Stimulated activated naive CD8-positive, alpha-beta T cell treated with anti-CD3 and anti-CD28 coated beads, Interleukin-15, Interleukin-2, amounts not matched to agents 100 ng/mL and 50 ng/mL, for 24 hours (primary cell): Measurements from ENCODE around the gene SRCAP.

Experiments
- H3K27ac Mint-ChIP-seq: one replicate; pipeline ENCODE4 v1.8.0; 2021; ENCODE audit warnings: mild to moderate bottlenecking, mixed read lengths
- H3K27me3 Mint-ChIP-seq: one replicate; pipeline ENCODE4 v1.8.0; 2021; ENCODE audit warnings: mixed read lengths
- H3K36me3 Mint-ChIP-seq: one replicate; pipeline ENCODE4 v1.8.0; 2021; ENCODE audit warnings: low read depth, mixed read lengths
- H3K4me1 Mint-ChIP-seq: one replicate; pipeline ENCODE4 v1.8.0; 2021; ENCODE audit warnings: low read depth, mixed read lengths
- H3K4me3 Mint-ChIP-seq: one replicate; pipeline ENCODE4 v1.8.0; 2021; ENCODE audit warnings: mild to moderate bottlenecking, mixed read lengths
- H3K9me3 Mint-ChIP-seq: one replicate; pipeline ENCODE4 v1.8.0; 2021; ENCODE audit warnings: mixed read lengths

The SRCAP gene

DNA sequence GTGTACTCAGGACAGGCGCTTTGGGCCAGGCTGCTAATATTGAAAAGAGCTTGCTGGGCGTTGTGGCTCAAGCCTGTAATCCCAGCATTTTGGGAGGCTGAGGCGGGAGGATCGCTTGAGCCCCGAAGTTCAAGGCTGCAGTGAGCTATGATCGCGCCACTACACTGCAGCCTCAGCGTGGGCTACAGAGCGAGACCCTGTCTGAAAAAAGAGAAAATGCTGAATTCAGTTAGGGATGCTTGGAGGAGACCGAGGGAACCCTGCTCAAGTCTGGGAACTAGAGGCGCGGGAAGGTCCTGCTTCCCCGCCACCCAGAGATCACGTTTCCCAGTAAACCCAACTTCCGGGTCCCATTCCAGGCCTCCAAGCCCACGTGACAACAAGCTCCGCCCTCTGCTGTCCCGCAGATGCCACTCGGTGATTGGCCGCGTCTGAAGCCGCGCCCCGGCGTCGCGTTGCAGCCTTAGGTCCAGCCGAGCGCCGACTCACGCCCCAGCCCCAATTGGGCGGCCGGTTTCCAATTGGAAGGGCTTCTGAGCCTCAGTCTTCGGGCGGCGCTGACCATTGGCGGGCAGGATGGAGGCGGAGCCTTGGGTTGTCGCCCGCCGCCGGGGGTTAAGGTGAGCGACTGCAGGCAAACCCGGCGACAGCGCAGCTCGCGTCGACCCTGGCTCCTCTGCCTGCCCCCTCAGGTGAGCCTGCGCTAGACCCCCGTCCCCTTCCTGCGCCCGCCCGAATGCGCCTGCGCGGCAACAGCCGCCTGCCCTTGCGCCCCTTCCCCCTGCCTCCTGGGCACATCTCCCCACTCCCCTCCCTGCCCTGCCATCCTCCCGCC lies 49.0 kb downstream of the SRCAP start, which contains the start of gene PHKG2:
Gene PHKG2 (plus strand): TSS at position 627 of the 835 bp plus-strand sequence. CDS start 396 bp downstream, outside the sequence.
- peaks cover 31% of the 10 kb centered on the region for H3K36me3 Mint-ChIP-seq
- no peaks in the 10 kb centered on the region for H3K9me3 Mint-ChIP-seq
- peak within 1 kb of the TSS; percentile 90 for H3K4me3 Mint-ChIP-seq
- H3K27ac Mint-ChIP-seq: peak within 1 kb of the TSS; percentile 93
- no peaks in the 10 kb centered on the region for H3K27me3 Mint-ChIP-seq
- H3K4me1 Mint-ChIP-seq: peaks cover 23% of the 10 kb centered on the region

DNA sequence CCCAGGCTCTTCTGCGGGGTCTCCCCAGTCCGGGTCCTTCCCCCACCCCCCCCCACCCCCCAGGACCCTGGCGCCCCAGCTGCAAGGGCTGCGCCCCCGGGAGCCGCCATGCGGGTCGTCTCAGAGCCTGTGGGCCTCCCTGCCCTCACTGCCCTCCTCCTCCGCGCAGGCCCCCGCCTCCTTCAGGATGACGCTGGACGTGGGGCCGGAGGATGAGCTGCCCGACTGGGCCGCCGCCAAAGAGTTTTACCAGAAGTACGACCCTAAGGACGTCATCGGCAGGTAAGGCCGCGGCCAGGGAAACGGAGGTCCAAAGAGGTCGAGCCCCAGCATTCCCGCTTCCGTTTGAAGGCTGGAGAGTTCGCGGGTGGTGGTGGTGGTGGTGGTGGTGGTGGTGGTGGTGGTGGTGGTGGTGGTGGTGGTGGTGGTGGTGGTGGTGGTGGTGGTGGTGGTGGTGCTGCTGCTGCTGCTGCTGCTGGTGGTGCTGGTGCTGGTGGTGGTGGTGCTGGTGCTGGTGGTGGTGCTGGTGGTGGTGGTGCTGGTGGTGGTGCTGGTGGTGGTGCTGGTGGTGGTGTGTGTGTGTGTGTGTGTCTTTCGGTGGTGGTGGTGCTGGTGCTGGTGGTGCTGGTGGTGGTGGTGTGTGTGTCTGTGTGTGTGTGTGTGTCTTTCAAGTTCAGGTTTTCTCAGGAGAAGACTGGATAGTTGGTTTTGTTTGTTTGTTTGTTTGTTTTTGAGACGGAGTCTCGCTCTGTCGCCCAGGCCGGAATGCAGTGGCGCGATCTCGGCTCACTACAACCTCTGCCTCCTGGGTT lies 49.9 kb downstream of the SRCAP start:
- Mint-ChIP-seq H3K36me3 (peaks cover 31% of the 10 kb centered on the region), H3K27ac (peak overlapping the region; percentile 93), H3K9me3 (no peaks in the 10 kb centered on the region), H3K4me1 (peaks cover 23% of the 10 kb centered on the region), H3K4me3 (peak overlapping the region; percentile 90), H3K27me3 (no peaks in the 10 kb centered on the region)

DNA sequence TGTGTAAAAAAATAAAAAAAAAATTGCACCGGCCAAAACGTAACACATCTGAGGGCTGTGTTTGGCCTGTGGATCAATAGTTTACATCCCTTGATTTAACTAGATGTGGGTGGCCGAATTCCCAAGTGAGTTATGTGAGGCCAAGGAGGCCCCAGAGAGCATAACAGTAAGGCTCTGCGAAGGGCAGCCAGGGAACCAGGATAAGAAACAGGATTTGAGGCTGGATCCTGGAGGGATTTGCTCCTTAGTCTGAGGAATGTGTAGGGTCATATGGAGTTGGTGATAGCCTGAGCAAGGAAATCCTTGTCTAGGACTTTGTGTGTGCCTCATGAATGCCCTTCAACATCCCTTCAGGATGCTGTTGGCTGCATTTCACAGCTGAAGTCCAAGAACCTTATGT lies 51.2 kb downstream of the SRCAP start:
- Mint-ChIP-seq H3K9me3 (no peaks in the 10 kb centered on the region), H3K36me3 (peaks cover 32% of the 10 kb centered on the region), H3K4me3 (peak overlapping the region; percentile 90), H3K27ac (no peak overlapping the region), H3K27me3 (no peaks in the 10 kb centered on the region), H3K4me1 (peaks cover 23% of the 10 kb centered on the region)

DNA sequence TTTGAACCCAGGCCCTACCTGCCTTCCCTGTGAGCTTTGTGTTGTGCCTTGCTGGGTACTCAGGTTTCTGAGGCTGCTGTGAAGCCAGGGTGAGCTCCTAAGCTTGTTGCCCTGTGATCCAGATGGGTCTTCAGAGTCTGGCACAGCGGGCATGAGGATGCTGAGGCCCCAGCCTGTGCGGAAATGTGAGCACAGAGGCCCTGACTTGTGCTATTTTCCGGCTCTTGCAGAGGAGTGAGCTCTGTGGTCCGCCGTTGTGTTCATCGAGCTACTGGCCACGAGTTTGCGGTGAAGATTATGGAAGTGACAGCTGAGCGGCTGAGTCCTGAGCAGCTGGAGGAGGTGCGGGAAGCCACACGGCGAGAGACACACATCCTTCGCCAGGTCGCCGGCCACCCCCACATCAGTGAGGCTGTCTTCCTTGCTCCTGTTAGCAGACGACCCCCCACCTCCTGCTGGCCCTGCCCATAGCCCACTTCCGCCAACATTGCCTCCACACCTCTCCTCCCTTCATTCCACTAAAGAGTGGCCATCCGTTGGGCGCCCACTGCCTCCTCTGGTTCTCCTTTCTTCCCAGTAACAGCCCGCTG lies 52.0 kb downstream of the SRCAP start:
- H3K27me3 Mint-ChIP-seq: no peaks in the 10 kb centered on the region
- H3K9me3 Mint-ChIP-seq: no peaks in the 10 kb centered on the region
- peaks cover 23% of the 10 kb centered on the region for H3K4me1 Mint-ChIP-seq
- H3K4me3 Mint-ChIP-seq: no peak overlapping the region
- H3K27ac Mint-ChIP-seq: no peak overlapping the region
- peaks cover 33% of the 10 kb centered on the region for H3K36me3 Mint-ChIP-seq

DNA sequence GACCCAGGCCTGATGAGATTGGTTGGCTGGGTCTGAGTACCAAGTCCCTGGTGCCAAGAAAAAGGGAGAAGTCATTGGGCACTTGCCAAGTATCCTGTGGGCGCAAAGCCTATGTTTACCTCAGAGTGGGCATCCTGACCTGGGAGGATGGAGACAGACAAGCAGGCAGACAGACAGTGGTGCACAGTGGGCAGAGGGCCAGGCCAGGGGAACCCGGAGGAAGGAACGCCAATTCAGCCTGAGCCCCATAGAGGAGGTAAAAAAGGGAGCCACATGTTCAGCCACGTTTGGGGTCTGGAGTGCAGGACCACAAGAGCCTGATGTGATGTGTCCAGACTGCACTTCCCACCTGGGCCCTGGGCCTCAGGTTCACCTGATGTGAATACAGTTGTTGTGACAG lies 54.6 kb downstream of the SRCAP start:
- peaks cover 44% of the 10 kb centered on the region for H3K36me3 Mint-ChIP-seq
- H3K27ac Mint-ChIP-seq: no peak overlapping the region
- H3K4me1 Mint-ChIP-seq: peaks cover 14% of the 10 kb centered on the region
- H3K4me3 Mint-ChIP-seq: no peak overlapping the region
- no peaks in the 10 kb centered on the region for H3K9me3 Mint-ChIP-seq
- H3K27me3 Mint-ChIP-seq: no peaks in the 10 kb centered on the region

DNA sequence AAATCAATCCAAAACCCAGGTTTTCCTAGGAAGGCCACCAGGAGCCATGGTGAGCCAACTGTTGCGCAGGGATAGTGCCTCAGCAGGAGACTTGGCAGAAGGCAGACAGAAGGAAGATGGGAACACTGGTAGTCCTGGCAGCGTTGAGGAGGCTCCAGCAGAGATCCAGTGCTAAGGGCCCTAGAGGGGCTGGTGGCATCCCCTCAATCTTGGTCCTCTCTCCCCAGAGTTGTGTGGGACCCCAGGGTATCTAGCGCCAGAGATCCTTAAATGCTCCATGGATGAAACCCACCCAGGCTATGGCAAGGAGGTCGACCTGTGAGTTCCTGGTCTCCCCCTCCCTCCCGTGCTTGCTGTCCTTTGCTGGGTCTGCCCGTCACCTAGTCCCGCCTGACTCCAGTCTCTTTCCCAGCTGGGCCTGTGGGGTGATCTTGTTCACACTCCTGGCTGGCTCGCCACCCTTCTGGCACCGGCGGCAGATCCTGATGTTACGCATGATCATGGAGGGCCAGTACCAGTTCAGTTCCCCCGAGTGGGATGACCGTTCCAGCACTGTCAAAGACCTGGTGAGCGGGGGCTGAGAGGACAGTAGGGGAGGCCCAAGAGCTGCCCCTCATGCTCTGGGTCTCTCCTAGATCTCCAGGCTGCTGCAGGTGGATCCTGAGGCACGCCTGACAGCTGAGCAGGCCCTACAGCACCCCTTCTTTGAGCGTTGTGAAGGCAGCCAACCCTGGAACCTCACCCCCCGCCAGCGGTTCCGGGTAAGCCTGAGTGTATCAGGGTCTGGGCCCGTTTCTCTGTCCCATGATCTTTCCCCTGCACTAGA lies 57.2 kb downstream of the SRCAP start:
- no peaks in the 10 kb centered on the region for H3K9me3 Mint-ChIP-seq
- H3K36me3 Mint-ChIP-seq: peaks cover 34% of the 10 kb centered on the region

DNA sequence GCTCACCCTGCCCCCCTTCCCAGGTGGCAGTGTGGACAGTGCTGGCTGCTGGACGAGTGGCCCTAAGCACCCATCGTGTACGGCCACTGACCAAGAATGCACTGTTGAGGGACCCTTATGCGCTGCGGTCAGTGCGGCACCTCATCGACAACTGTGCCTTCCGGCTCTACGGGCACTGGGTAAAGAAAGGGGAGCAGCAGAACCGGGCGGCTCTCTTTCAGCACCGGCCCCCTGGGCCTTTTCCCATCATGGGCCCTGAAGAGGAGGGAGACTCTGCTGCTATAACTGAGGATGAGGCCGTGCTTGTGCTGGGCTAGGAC lies 57.8 kb downstream of the SRCAP start:
- peaks cover 16% of the 10 kb centered on the region for H3K4me1 Mint-ChIP-seq
- H3K36me3 Mint-ChIP-seq: peaks cover 30% of the 10 kb centered on the region
- no peak overlapping the region for H3K4me3 Mint-ChIP-seq
- H3K9me3 Mint-ChIP-seq: no peaks in the 10 kb centered on the region
- no peaks in the 10 kb centered on the region for H3K27me3 Mint-ChIP-seq
- H3K27ac Mint-ChIP-seq: no peak overlapping the region

More for the DNA sequence above, 57.2 kb downstream of the SRCAP start:
- Mint-ChIP-seq H3K4me1 (peaks cover 15% of the 10 kb centered on the region), H3K27me3 (no peaks in the 10 kb centered on the region), H3K4me3 (no peak overlapping the region), H3K27ac (no peak overlapping the region)

DNA sequence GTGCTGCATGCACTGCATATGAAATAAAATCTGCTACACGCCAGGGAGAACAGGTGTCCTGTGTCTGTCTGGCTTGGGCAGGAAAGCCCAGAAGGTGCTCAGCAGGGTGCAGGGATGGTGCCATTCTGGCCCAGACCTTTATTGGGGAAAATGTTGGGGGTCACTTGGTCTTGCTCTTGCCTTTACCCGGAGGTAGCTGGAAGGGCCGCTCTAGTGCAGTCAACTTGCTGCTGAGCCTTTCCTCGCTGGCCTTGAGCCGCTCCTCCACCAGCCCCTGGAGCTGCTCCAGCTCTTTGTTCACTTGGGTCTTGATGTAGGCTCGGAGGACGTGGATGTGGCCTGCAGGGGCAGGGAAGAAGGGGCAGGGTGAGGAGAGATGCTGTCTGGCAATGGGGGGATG lies 58.3 kb downstream of the SRCAP start:
- peaks cover 30% of the 10 kb centered on the region for H3K36me3 Mint-ChIP-seq
- no peaks in the 10 kb centered on the region for H3K9me3 Mint-ChIP-seq
- peaks cover 16% of the 10 kb centered on the region for H3K4me1 Mint-ChIP-seq
- no peak overlapping the region for H3K27ac Mint-ChIP-seq
- H3K4me3 Mint-ChIP-seq: no peak overlapping the region
- H3K27me3 Mint-ChIP-seq: no peaks in the 10 kb centered on the region

DNA sequence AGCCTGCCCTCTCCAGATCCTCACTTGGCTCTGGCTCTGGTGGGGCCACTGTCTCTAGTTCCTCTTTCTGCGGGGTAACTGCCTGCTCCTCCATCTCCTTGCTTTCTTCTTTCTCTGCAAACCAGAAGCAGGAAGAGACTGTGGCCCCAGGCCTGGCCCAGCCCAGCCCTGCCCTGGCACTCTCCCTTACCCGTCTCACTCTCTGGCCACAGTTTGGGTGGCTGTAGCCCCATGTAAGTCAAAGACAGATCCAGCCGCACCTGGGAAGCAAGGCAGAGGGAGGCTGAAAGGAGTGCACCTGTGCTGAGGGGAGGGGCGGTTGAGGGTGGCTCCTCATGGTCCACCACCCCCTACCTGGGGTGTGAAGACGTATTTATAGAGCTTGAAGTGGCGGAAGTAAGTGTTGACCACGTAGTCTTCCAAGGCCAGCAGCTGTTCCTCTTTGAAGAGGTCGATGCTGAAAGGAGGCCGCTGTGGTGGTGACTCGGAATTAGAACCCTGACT lies 60.1 kb downstream of the SRCAP start:
- H3K27ac Mint-ChIP-seq: no peak overlapping the region
- H3K36me3 Mint-ChIP-seq: peaks cover 32% of the 10 kb centered on the region
- H3K9me3 Mint-ChIP-seq: no peaks in the 10 kb centered on the region
- peaks cover 30% of the 10 kb centered on the region for H3K4me1 Mint-ChIP-seq
- no peaks in the 10 kb centered on the region for H3K27me3 Mint-ChIP-seq
- no peak overlapping the region for H3K4me3 Mint-ChIP-seq

DNA sequence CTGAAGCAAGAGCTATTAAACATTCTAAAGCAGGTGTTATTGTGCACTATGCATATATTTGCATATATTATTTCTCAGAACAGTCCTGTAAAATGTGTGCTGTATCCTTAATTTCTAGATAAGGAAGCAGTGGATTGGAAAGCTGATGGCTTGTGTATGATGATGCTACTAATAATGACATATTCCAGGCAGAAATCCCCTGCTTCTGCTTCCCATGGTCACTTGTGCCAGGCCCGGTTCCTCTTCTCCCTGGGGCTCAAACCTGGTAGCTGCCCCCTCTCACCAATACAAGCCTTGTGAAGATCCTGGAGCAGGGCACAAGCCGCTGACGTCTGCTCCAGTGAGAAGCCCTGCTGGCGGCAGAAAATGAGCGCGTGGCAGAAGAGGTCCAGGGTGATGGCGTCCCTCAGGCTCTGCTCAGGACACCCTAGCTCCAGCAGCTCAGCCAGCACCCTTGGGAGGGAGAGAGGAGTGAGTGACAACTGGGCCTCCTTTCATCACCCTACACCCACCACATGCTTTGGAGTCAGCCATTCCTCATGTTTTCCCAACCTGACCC lies 61.1 kb downstream of the SRCAP start:
- no peaks in the 10 kb centered on the region for H3K27me3 Mint-ChIP-seq
- no peak overlapping the region for H3K4me3 Mint-ChIP-seq
- no peaks in the 10 kb centered on the region for H3K9me3 Mint-ChIP-seq
- H3K4me1 Mint-ChIP-seq: peaks cover 30% of the 10 kb centered on the region
- H3K27ac Mint-ChIP-seq: no peak overlapping the region
- peaks cover 32% of the 10 kb centered on the region for H3K36me3 Mint-ChIP-seq

DNA sequence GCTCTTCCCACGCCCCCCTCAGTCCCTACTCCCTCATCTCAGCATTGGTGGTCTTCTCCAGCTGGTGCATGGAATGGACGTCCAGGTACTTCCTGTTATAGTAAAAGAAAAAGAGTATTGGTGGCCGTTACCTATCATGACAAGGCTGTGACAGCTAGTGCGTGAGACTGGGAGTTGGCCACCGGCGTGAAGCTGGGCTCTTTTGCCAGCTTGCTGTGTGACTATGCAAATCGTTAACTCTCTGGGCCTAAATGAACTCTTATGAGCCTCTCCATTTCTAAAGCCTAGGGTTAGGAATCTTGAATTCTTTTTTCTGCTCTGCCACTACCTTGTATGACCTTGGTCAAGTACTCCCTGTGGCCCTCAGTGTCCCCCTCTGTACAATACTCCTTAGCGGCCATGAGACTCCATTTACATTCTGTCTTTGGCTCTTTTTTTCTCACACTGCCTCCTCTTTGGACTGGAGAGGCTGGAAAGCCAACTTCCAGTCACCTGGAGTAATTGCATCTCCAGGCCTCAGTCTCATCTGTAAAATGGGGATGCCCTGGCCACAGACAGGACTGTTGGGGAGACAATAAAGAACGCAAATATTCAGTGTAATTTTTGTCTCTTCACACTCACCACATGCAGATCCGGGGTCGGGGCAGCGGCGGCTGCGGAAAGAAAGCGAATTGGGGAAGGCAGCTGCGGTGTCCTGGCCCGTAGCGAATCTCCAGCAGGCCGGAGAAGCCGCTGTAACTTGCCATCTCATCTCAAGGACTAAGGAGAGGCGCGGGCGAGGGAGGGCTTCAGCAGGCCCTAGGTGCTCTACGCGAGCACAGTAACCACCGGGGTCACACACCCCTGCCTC lies 61.8 kb downstream of the SRCAP start:
- Mint-ChIP-seq H3K4me1 (peaks cover 30% of the 10 kb centered on the region), H3K4me3 (peak overlapping the region; percentile 94), H3K27ac (peak overlapping the region; percentile 81), H3K27me3 (no peaks in the 10 kb centered on the region), H3K9me3 (no peaks in the 10 kb centered on the region), H3K36me3 (peaks cover 37% of the 10 kb centered on the region)

DNA sequence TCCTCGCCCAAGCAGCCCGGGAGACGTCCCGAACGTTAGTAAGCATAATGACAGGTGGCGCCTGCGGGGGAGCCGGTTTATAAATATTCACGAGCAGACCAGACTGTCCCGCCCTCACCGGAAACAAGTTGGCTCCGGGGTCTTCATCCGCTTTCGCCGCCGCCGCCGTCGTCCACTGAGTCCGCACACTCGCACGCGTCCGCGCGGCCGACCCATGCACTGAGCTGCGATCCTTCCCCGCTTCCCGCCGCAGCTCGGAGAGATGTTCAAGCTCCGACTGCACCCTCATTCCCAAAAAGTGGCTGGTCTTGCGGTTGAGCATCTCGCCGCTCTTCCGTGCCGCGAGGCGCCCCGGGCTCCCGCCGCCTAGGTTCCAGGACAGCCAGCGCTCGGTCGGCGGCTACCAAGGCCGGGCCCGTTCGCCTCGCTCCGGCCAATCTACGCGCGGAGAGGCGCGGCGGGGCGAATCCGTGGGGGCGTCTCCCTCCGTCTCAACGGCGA lies 62.5 kb downstream of the SRCAP start:
- H3K27ac Mint-ChIP-seq: peak overlapping the region; percentile 90
- peaks cover 35% of the 10 kb centered on the region for H3K36me3 Mint-ChIP-seq
- peak overlapping the region; percentile 94 for H3K4me3 Mint-ChIP-seq
- no peaks in the 10 kb centered on the region for H3K27me3 Mint-ChIP-seq
- no peaks in the 10 kb centered on the region for H3K9me3 Mint-ChIP-seq
- H3K4me1 Mint-ChIP-seq: peaks cover 32% of the 10 kb centered on the region
